Measurements from ENCODE around the gene RGS9BP.
"Not testable (repeated sequence)": the region's sequence is repeated elsewhere in the genome, so short reads cannot be mapped to it uniquely, and the experiment has no call there.

The RGS9BP gene

DNA sequence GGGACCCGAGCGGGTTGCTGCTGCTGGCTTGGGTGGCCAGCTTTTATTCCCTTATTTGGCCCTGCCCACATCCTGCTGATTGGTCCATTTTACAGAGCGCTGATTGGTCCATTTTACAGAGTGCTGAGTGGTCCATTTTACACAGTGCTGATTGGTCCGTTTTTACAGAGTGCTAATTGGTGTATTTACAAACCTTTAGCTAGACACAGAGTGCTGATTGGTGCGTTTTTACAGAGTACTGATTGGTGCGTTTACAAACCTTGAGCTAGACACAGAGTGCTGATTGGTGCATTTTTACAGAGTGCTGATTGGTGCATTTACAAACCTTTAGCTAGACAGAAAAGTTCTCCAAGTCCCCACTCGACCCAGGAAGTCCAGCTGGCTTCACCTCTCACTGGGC is 24.5 kb downstream of the RGS9BP start:
- FAIRE-seq: not testable (repeated sequence)

DNA sequence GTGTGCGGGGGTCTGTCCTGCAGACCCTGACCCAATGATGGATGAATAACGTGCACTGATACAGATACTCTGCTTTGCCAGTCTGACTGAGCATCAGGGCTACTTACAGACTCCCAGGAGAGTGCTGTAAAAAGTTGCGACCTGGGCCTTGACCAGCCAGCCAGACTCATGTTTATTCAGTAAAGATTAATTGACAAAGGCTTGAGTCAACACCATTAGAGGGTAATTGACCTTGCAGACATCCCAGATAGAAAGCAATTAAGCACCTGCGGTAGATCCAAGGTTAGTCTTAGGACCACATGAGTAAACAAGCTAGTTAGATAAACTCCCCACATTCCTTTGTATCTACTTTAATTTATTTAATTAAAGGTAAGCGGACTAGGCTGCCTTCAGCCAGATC is 26.4 kb downstream of the RGS9BP start:
- FAIRE-seq: no peak

DNA sequence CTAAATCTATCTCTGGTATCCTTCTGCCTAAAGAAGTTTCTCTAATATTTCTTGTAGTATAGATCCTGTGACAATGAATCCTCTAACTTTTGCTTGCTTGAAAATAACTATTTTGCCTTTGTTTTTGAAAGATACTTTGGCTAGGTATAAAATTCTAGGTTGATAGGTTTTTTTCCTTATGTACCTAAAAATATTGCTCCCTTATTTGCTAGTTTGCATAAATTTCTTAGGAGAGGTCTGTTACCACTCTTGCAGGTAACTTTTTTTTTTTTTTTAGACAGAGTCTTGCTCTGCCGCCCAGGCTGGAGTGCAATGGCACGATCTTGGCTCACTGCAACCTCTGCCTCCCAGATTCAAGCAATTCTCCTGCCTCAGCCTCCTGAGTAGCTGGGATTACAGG is 28.4 kb downstream of the RGS9BP start:
- FAIRE-seq: not testable (repeated sequence)

DNA sequence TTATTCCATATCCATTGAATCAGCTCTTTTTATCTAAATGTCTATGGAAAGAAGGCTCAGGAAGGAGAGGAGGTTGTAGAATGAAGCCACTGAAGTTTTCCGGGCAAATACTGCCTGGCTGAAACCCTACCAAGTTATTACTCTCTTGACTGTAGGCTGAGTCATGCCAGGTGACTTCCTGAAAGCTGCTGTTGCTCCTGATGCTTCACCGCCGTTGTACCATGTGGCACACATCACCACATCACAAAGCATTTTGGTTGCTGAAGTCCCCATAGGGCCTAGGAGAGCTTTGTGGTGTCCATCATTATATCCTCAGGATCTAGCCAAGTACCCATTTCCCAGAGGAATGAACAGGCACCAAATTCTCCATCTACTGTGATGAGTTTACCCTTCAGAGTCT is 32.8 kb downstream of the RGS9BP start:
- FAIRE-seq: no peak

DNA sequence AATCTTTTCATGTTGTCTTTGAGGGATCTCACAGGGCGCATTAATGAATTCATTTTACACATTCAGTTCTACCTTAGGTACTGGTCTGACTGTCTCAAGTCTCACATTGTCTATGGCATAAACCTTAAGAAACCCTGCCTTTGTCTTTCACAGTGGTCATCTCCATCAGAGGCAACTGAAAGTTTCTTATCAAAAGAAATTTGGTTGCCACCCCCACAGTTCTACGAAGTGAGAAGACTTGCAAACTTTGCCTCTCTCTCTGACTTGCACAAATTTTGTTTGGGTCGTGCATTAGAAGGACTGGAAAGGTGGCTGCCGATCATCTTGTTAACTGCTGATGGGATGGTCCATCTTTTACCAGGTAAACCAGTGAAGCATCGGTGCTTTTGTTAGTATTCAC is 33.4 kb downstream of the RGS9BP start:
- FAIRE-seq: no peak

DNA sequence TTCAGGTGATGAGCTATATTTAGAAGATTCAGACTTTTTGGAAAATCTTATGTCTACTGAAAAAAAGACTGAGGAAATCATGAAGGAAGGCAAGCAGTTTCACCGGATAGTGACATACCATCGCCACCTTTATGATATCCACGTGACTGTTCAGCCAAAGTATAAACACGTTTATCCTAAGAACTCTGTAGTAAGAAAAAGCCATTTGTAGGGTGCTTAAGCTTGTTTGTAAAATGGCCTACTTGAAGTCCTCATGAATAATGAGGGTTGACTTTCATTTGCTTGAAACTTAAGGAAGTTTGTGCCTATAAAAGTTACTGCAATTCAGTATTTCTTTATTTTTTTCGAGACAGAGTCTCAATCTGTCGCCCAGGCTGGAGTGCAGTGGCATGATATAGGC is 36.1 kb downstream of the RGS9BP start:
- FAIRE-seq: no peak

DNA sequence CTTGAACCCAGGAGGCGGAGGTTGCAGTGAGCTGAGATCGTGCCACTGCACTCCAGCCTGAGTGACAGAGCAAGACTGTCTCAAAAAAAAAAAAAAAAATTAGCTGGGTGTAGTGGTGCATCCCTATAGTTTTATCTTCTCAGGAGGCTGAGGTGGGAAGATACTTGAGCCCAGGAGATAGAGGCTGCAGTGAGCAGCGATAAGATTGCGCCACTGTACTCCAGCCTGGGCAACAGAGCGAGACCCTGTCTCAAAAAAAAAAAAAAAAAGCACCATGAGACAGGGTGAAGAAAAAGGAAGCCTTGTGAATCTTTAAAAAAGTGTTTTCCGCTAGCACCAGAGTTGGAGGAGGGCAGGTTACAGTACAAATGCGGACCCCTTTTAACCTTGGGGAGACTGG is 40.6 kb downstream of the RGS9BP start:
- FAIRE-seq: not testable (repeated sequence)

DNA sequence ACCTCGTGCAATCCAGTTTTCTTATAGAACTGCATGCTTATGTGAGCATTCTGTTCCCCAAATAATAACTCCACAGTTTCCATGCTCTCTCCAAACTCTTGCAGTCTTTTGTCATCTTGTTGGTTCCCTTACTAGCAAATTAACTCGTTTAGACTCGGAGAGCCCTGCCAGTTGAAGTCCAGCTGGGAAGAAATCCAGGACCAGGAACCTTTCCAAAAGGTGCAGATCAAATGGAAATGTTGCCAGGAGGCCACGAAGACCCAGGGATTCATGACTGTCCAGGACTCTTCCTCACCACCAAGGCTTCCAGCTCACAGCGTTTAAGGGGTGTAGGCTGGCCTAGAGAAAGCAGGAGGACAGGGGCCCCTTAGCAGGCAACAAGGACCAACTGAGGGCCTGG is 41.8 kb downstream of the RGS9BP start:
- FAIRE-seq: no peak

DNA sequence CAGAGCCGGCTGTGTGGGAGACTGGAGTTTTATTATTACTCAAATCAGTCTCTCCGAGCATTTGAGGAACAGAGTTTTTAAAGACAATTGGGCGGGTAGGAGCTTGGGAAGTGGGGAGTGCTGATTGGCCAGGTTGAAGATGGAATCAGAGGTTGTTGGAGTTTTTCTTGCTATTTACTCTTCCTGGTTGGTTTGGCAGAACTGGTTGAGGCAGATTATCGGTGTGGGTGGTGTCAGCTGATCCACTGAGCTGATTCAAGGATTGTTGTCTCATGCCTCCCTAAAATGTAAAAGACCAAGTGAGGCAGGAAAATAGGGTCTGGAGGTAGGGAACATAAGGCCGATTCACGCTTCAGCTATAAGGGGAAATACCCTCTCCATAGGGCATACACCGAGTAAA is 42.6 kb downstream of the RGS9BP start:
- FAIRE-seq: no peak

DNA sequence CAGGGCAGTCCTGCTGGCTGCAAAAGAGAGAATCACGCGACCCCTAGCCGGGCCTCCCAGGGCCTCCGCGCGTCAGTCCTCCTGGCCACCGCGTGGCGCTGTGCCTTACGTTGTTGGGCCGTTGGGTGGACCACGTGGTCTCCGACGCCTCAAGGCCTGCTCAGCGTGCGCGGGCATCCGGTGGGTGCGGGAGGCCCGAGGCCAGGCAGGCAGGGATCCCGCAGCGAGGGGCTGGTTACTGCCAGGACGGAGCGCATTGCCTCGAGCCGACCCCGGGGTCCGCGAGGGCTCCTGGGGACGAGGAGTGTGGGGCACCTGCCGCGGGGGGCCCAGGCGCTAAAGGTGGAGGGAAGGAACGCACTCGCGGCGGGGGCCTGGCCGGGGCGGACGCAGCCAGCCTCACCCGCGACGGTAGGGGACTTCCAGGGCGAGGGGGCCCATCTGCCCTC is 44.0 kb downstream of the RGS9BP start, which contains the start of gene TDRD12:
TDRD12 (plus strand) TSS at position 157 of the 449 bp plus-strand sequence. CDS start 306 bp downstream, outside the sequence.
- FAIRE-seq: no peak

DNA sequence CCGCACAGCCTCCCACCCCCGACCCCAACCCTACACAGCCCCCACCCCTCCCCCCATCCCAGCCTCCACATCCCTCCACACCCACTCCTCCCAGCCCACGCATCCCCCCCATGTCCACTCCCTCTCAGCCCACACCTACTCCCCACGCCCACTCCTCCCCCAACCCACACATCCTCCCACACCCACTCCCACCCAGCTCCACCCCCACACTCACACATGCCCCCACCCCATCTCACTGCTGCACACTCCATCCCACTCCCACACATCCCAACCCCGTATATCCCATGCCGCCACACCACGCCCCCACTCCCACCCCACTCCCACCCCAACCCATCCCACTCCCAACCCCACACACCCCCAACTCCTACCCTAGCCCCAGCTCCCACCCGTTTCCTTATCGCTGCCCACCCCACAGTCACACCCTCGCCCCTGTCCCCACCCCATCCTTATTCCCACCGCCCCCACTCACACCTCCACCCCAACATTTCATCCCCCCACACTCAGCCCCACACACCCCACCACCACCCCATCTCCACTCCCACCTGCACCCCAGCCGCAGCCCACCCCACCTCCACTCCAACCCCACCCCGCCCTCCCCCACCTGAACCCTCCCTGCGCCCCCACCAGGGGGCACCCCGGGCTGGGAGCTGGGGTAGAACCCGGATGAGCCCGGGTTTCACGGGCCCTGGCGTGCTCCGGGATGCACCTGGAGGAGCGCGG is 44.7 kb downstream of the RGS9BP start:
- FAIRE-seq: no peak

DNA sequence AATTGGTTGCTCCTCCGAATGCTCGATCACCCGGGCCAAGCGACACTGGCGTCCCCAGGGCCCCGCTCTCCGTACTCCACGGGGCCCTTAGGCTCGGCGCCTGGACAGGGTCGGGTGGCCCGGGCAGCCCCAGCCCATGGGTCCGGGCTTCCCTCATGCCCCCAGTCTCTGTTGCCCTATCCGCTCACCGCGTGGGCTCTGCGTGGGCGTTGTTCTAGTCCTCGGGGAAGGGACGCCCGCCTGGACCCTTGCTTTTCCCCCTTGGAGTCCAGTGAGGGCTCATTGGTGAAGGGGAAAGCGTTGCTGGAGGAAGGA is 45.2 kb downstream of the RGS9BP start:
- no peak for FAIRE-seq

Measured in A204.1 (cell line).